Naive thymus-derived CD4-positive, alpha-beta T cell (primary cell): ENCODE results near the gene BTF3. TPM values are rescaled to one million over a fixed set of nuclear protein-coding genes. Genes with fewer than 3 reads are reported as not detected.

Source experiments
- ATAC-seq: fragments of 150-1000 bp; cut with Tn5 transposase; 2 replicates; pipeline ENCODE4 v1.10.0; 2021; ENCODE audit warnings: mild to moderate bottlenecking, moderate library complexity
- CTCF ChIA-PET: fragments of 350-600 bp; sonication (Branson Sonifier 250); formaldehyde crosslinking; loops from one replicate; lab custom pipeline; 2021; ENCODE audit warnings: antibody characterized with exemption; lab: Charles Lee
- POLR2A ChIA-PET: fragments of 350-600 bp; sonication (Branson Sonifier 250); formaldehyde crosslinking; loops from one replicate; lab custom pipeline; 2021; ENCODE audit warnings: antibody characterized with exemption, inconsistent platforms; lab: Charles Lee
- DNase-seq, 9 donors: peaks; one replicate each; pipeline versions ENCODE4 v3.0.0 to v3.0.0-alpha.2; 2020 to 2022; ENCODE audit warnings: mixed read lengths in 1 of 9
- H3K27ac ChIP-seq: one replicate; pipeline ENCODE4 v1.7.0; 2013; ENCODE audit warnings: mild to moderate bottlenecking, low read depth, low read length, moderate library complexity
- H3K27me3 ChIP-seq, 2 donors: one replicate each; pipeline ENCODE4 v1.7.0; 2013; ENCODE audit warnings: low read length in 2 of 2, mild to moderate bottlenecking in 2 of 2, moderate library complexity in 2 of 2; ENCODE audit not compliant: control insufficient read depth in 2 of 2, insufficient read depth in 2 of 2
- H3K36me3 ChIP-seq, 3 experiments: 1 replicate in 2 of 3; 2 replicates in 1 of 3; pipeline ENCODE4 v1.7.0; 2013; ENCODE audit warnings: low read length in 3 of 3, mild to moderate bottlenecking in 3 of 3, moderate library complexity in 1 of 3; ENCODE audit not compliant: insufficient read depth in 3 of 3, control insufficient read depth in 2 of 3
- H3K4me1 ChIP-seq, 2 donors: one replicate each; pipeline ENCODE4 v1.7.0; 2013; ENCODE audit warnings: low read length in 2 of 2, mild to moderate bottlenecking in 2 of 2, moderate library complexity in 1 of 2; ENCODE audit not compliant: control insufficient read depth in 2 of 2, insufficient read depth in 2 of 2
- H3K4me3 ChIP-seq: 2 replicates; pipeline ENCODE4 v1.7.0; 2013; ENCODE audit warnings: mild to moderate bottlenecking, low read length
- H3K9me3 ChIP-seq, 3 experiments: 1 replicate in 2 of 3; 2 replicates in 1 of 3; pipeline ENCODE4 v1.7.0; 2013; ENCODE audit warnings: low read length in 3 of 3; ENCODE audit not compliant: control insufficient read depth in 2 of 3
- H3K27ac Mint-ChIP-seq, 9 donors: one replicate each; pipeline ENCODE4 v1.8.0; 2020 to 2022; ENCODE audit warnings: mixed read lengths in 9 of 9, mild to moderate bottlenecking in 8 of 9, moderate library complexity in 5 of 9, inconsistent platforms in 2 of 9
- H3K27me3 Mint-ChIP-seq, 5 donors: one replicate each; pipeline ENCODE4 v1.8.0; 2021 to 2022; ENCODE audit warnings: mixed read lengths in 5 of 5, mild to moderate bottlenecking in 1 of 5
- H3K36me3 Mint-ChIP-seq, 5 donors: one replicate each; pipeline ENCODE4 v1.8.0; 2020 to 2022; ENCODE audit warnings: mixed read lengths in 5 of 5, mild to moderate bottlenecking in 3 of 5, inconsistent platforms in 1 of 5
- H3K4me1 Mint-ChIP-seq, 7 donors: one replicate each; pipeline ENCODE4 v1.8.0; 2020 to 2022; ENCODE audit warnings: mixed read lengths in 7 of 7, mild to moderate bottlenecking in 3 of 7, inconsistent platforms in 1 of 7
- H3K4me3 Mint-ChIP-seq, 10 donors: one replicate each; pipeline ENCODE4 v1.8.0; 2020 to 2022; ENCODE audit warnings: mild to moderate bottlenecking in 10 of 10, mixed read lengths in 10 of 10, moderate library complexity in 6 of 10, inconsistent platforms in 2 of 10
- H3K9me3 Mint-ChIP-seq, 11 donors: one replicate each; pipeline ENCODE4 v1.8.0; 2020 to 2022; ENCODE audit warnings: mixed read lengths in 11 of 11, mild to moderate bottlenecking in 4 of 11, inconsistent platforms in 1 of 11, moderate library complexity in 1 of 11
- intact Hi-C, 2 donors: fragments of 100-400 bp; cut with micrococcal nuclease; formaldehyde crosslinking; loops; one replicate each; pipeline ENCODE4 v1.15.1; 2023
- polyA plus RNA-seq, 2 donors: library from polyadenylated mRNA; unstranded; fragments of 300-500 nt; fragmentation: Illumina TruSeq; gene quantifications; one replicate each; pipeline ENCODE4 v1.2.3, GENCODE V29; 2021
- total RNA-seq, 6 experiments: library from RNA in 5 of 6; stranded (reverse) in 5 of 6; gene quantifications; 1 replicate in 5 of 6; 2 replicates in 1 of 6; pipeline ENCODE4 v1.2.3 and lab custom pipeline; 2021 to 2026

BTF3 gene
- total and polyA plus RNA-seq, 7 experiments from 2014 or later = 557 to 843 (median 700) TPM

GRCh38 chr5:73495772-73496335 lies 2.4 kb upstream of the BTF3 start:
- no peaks in the 10 kb centered on the region for H3K9me3 Mint-ChIP-seq
- Histone ChIP-seq H3K4me1 (peaks cover 16 to 28% of the 10 kb centered on the region in 2 donors), H3K9me3 (no peaks in the 10 kb centered on the region), H3K27me3 (peaks cover 0 to 4% of the 10 kb centered on the region in 2 donors), H3K36me3 (peaks cover 0 to 6% (median 0%) of the 10 kb centered on the region in 3 experiments), H3K4me3 (no peak overlapping the region), H3K27ac (no peak overlapping the region)
- no peak overlapping the region for H3K27ac Mint-ChIP-seq
- peaks cover 15 to 36% (median 30%) of the 10 kb centered on the region in 5 donors for H3K27me3 Mint-ChIP-seq
- ChIA-PET POLR2A (interaction anchor here (0.6 kb wide), 1 partner anchor 446 kb away, joined by 3 read pairs; no protein-coding TSS in a partner anchor), CTCF (interaction anchor here (1.2 kb wide), 1 partner anchor 42 kb away, joined by 3 read pairs; no protein-coding TSS in a partner anchor)
- intact Hi-C loops = loop anchor here (5.0 to 10.0 kb wide), 4 partner anchors 541 to 1371 kb away; partner anchors contain the start of genes FAM169A (in 1 of the 2), FCHO2 (in 1 of the 2), MRPS27 (in 1 of the 2) and PTCD2 (in 1 of the 2)
- peaks cover 16 to 36% (median 28%) of the 10 kb centered on the region in 7 donors for H3K4me1 Mint-ChIP-seq
- no peak overlapping the region for H3K4me3 Mint-ChIP-seq
- no peak for ATAC-seq
- no peak for DNase-seq
- peaks cover 0 to 14% (median 4%) of the 10 kb centered on the region in 5 donors for H3K36me3 Mint-ChIP-seq

GRCh38 chr5:73496984-73497457 lies 1.2 kb upstream of the BTF3 start:
- H3K4me1 Mint-ChIP-seq = peaks cover 23 to 45% (median 36%) of the 10 kb centered on the region in 7 donors
- H3K27me3 ChIP-seq = peaks cover 0 to 4% of the 10 kb centered on the region in 2 donors
- no peaks in the 10 kb centered on the region for H3K9me3 Mint-ChIP-seq
- H3K4me1 ChIP-seq = peaks cover 22 to 31% of the 10 kb centered on the region in 2 donors
- H3K9me3 ChIP-seq = no peaks in the 10 kb centered on the region
- H3K27ac Mint-ChIP-seq = peak overlapping the region in 7 of 9 donors; percentile 97 to 100 (median 99)
- CTCF ChIA-PET = interaction anchor here (0.7 kb wide), 1 partner anchor 11 kb away, joined by 3 read pairs; no protein-coding TSS in a partner anchor
- no peak overlapping the region for H3K4me3 ChIP-seq
- H3K27ac ChIP-seq = peak overlapping the region; percentile 93
- H3K4me3 Mint-ChIP-seq = peak overlapping the region; percentile 41 to 99 (median 96)
- peaks cover 13 to 26% (median 24%) of the 10 kb centered on the region in 5 donors for H3K27me3 Mint-ChIP-seq
- ATAC-seq (no peak), DNase-seq (no peak)
- peaks cover 6 to 19% (median 10%) of the 10 kb centered on the region in 5 donors for H3K36me3 Mint-ChIP-seq
- H3K36me3 ChIP-seq = peaks cover 4 to 14% (median 4%) of the 10 kb centered on the region in 3 experiments
- POLR2A ChIA-PET = interaction anchor here (0.7 to 5.2 kb wide), 3 partner anchors 67 to 1573 kb away, joined by 3 to 29 read pairs (median 3); partner anchors contain the start of genes ANKRA2 and UTP15
- intact Hi-C loops = loop anchor here (5.0 to 10.0 kb wide), 4 partner anchors 542 to 1370 kb away; partner anchors contain the start of genes FAM169A (in 1 of the 2), FCHO2 (in 1 of the 2), MRPS27 (in 1 of the 2) and PTCD2 (in 1 of the 2)

GRCh38 chr5:73497497-73498056 lies 665 bp upstream of the BTF3 start:
- Mint-ChIP-seq H3K27me3 (peaks cover 10 to 22% (median 20%) of the 10 kb centered on the region in 5 donors), H3K27ac (peak overlapping the region; percentile 97 to 100 (median 99)), H3K36me3 (peaks cover 6 to 24% (median 13%) of the 10 kb centered on the region in 5 donors), H3K9me3 (no peaks in the 10 kb centered on the region), H3K4me1 (peaks cover 26 to 51% (median 41%) of the 10 kb centered on the region in 7 donors), H3K4me3 (peak overlapping the region; percentile 92 to 99 (median 97))
- ATAC-seq (no peak), DNase-seq (no peak)
- ChIA-PET CTCF (interaction anchor here (1.0 kb wide), 1 partner anchor 38 kb away, joined by 3 read pairs; no protein-coding TSS in a partner anchor), POLR2A (interaction anchor here (0.7 to 5.2 kb wide), 6 partner anchors 11 to 1572 kb away, joined by 3 to 29 read pairs (median 4); partner anchors contain the start of genes ANKRA2, MRPS27, PTCD2 and UTP15)
- intact Hi-C loops = loop anchor here (1.0 to 10.0 kb wide), 16 partner anchors 22 to 1839 kb away; partner anchors contain the start of genes ANKRA2 (in 2 of the 2), GFM2 (in 2 of the 2), MRPS27 (in 2 of the 2) and NSA2 (in 2 of the 2)
- Histone ChIP-seq H3K9me3 (no peaks in the 10 kb centered on the region), H3K27me3 (peaks cover 0 to 4% of the 10 kb centered on the region in 2 donors), H3K4me3 (peak overlapping the region; percentile 81), H3K27ac (peak overlapping the region; percentile 93), H3K36me3 (peaks cover 4 to 20% (median 4%) of the 10 kb centered on the region in 3 experiments), H3K4me1 (peaks cover 22 to 31% of the 10 kb centered on the region in 2 donors)

GRCh38 chr5:73499187-73499586 lies 945 bp downstream of the BTF3 start:
- Histone ChIP-seq H3K4me1 (peaks cover 22 to 31% of the 10 kb centered on the region in 2 donors), H3K27me3 (peaks cover 0 to 4% of the 10 kb centered on the region in 2 donors), H3K27ac (peak overlapping the region; percentile 93), H3K4me3 (peak overlapping the region; percentile 81), H3K9me3 (no peaks in the 10 kb centered on the region), H3K36me3 (peaks cover 4 to 34% (median 10%) of the 10 kb centered on the region in 3 experiments)
- CTCF ChIA-PET = interaction anchor here (1.1 kb wide), 1 partner anchor 295 kb away, joined by 3 read pairs; no protein-coding TSS in a partner anchor
- ATAC-seq = no peak
- Mint-ChIP-seq H3K27me3 (peaks cover 1 to 12% (median 6%) of the 10 kb centered on the region in 5 donors), H3K27ac (peak overlapping the region; percentile 97 to 100 (median 99)), H3K4me3 (peak overlapping the region; percentile 88 to 99 (median 97)), H3K36me3 (peaks cover 6 to 26% (median 17%) of the 10 kb centered on the region in 5 donors), H3K9me3 (no peaks in the 10 kb centered on the region), H3K4me1 (peaks cover 26 to 60% (median 41%) of the 10 kb centered on the region in 7 donors)
- POLR2A ChIA-PET = interaction anchor here (0.7 to 5.2 kb wide), 7 partner anchors 11 to 1181 kb away, joined by 3 to 29 read pairs (median 3); partner anchors contain the start of genes ANKRA2 and UTP15
- intact Hi-C loops = loop anchor here (2.0 to 10.0 kb wide), 8 partner anchors 38 to 1838 kb away; partner anchors contain the start of genes FAM169A (in 1 of the 2), FCHO2 (in 1 of the 2), GFM2 (in 1 of the 2) and HMGCR (in 1 of the 2)
- no peak for DNase-seq

GRCh38 chr5:73499756-73500155 lies 1.5 kb downstream of the BTF3 start:
- intact Hi-C loops = loop anchor here (2.0 to 10.0 kb wide), 8 partner anchors 37 to 1837 kb away; partner anchors contain the start of genes FAM169A (in 1 of the 2), FCHO2 (in 1 of the 2), GFM2 (in 1 of the 2) and HMGCR (in 1 of the 2)
- Histone ChIP-seq H3K36me3 (peaks cover 4 to 37% (median 10%) of the 10 kb centered on the region in 3 experiments), H3K27me3 (peaks cover 0 to 4% of the 10 kb centered on the region in 2 donors), H3K4me3 (peak overlapping the region; percentile 81), H3K9me3 (no peaks in the 10 kb centered on the region), H3K27ac (peak overlapping the region; percentile 93), H3K4me1 (peaks cover 22 to 31% of the 10 kb centered on the region in 2 donors)
- H3K4me3 Mint-ChIP-seq = peak overlapping the region; percentile 88 to 99 (median 97)
- DNase-seq (no peak), ATAC-seq (no peak)
- H3K27me3 Mint-ChIP-seq = peaks cover 0 to 6% (median 4%) of the 10 kb centered on the region in 5 donors
- H3K36me3 Mint-ChIP-seq = peaks cover 6 to 30% (median 19%) of the 10 kb centered on the region in 5 donors
- POLR2A ChIA-PET = interaction anchor here (0.7 to 5.2 kb wide), 5 partner anchors 21 to 65 kb away, joined by 3 to 29 read pairs (median 3); partner anchors contain the start of genes ANKRA2 and UTP15
- H3K4me1 Mint-ChIP-seq = peaks cover 27 to 60% (median 41%) of the 10 kb centered on the region in 7 donors
- CTCF ChIA-PET = interaction anchor here (0.5 to 1.1 kb wide), 3 partner anchors 50 to 1546 kb away, joined by 3 read pairs; no protein-coding TSS in a partner anchor
- H3K27ac Mint-ChIP-seq = peak overlapping the region; percentile 97 to 100 (median 99)
- no peaks in the 10 kb centered on the region for H3K9me3 Mint-ChIP-seq
